HepG2 (cell line): ENCODE measurements around the gene LYPD1. TPM values are rescaled to one million over a fixed set of nuclear protein-coding genes. Genes with fewer than 3 reads are reported as not detected.

ENCODE experiments used
- ATAC-seq: fragments of 200-7000 bp; cut with Tn5 transposase; 3 replicates; pipeline ENCODE4 v1.9.1; 2020; ENCODE audit warnings: mild to moderate bottlenecking, moderate library complexity
- BruUV-seq: library from RNA; stranded (reverse); fragments of 400-500 nt; replicated peaks from 2 replicates; lab custom pipeline; 2021; lab: Mats Ljungman, UMichigan
- CTCF ChIA-PET: fragments of 300-600 bp; formaldehyde crosslinking; extraction: SDS; loops from one replicate; lab custom pipeline; 2021; ENCODE audit warnings: low total read pairs, inconsistent platforms, low intra/inter-chr PET ratio; lab: Yijun Ruan, JAX
- POLR2A ChIA-PET: fragments of 350-600 bp; sonication (Branson Sonifier 250); formaldehyde crosslinking; loops from one replicate; lab custom pipeline; 2020; ENCODE audit warnings: antibody characterized with exemption, inconsistent platforms; lab: Yijun Ruan, JAX
- DNase-seq: peaks from one replicate; pipeline ENCODE4 v3.0.0-alpha.2; 2015; ENCODE audit warnings: low spot score
- FAIRE-seq: peaks from 3 replicates; lab custom pipeline; 2011; peaks lifted over from hg19 to GRCh38; lab: Jason Lieb, UNC
- H2AFZ ChIP-seq: one replicate; pipeline ENCODE4 v1.6.1; 2011; ENCODE audit warnings: low read length, inconsistent platforms
- H3K27ac ChIP-seq: fragments of 300-600 bp; 3 replicates; pipeline ENCODE4 v1.8.0; 2011; ENCODE audit warnings: mixed run types, mild to moderate bottlenecking, mixed read lengths, low read length, inconsistent platforms; ENCODE audit not compliant: insufficient read depth; ENCODE audit errors: extremely low read length
- H3K27me3 ChIP-seq, 2 experiments: fragments of 200-600 bp in 1 of 2; 2 replicates in 1 of 2; 3 replicates in 1 of 2; pipeline versions ENCODE4 v1.6.0 to v1.8.0; 2011; ENCODE audit warnings: low read length in 2 of 2, mild to moderate bottlenecking in 2 of 2, moderate library complexity in 2 of 2, inconsistent platforms in 1 of 2; ENCODE audit not compliant: insufficient read depth in 2 of 2, control insufficient read depth in 1 of 2
- H3K36me3 ChIP-seq, 2 experiments: fragments of 200-600 bp in 1 of 2; replicated peaks in 1 of 2; 2 replicates in 1 of 2; 3 replicates in 1 of 2; pipeline versions ENCODE4 v1.5.1 to v1.8.0; 2011; ENCODE audit warnings: low read length in 2 of 2, inconsistent platforms in 1 of 2; ENCODE audit not compliant: insufficient read depth in 2 of 2, control insufficient read depth in 1 of 2
- H3K4me1 ChIP-seq: 2 replicates; pipeline ENCODE4 v1.5.1; 2012; ENCODE audit warnings: low read length, inconsistent platforms; ENCODE audit not compliant: insufficient read depth
- H3K4me2 ChIP-seq: 2 replicates; pipeline ENCODE4 v1.6.0; 2011; ENCODE audit warnings: low read depth, low read length, inconsistent platforms
- H3K4me3 ChIP-seq, 3 experiments: fragments of 200-600 bp in 1 of 3; sonication (generic), shearing (Covaris generic) in 1 of 3; replicated peaks in 1 of 3; 2 replicates each; pipeline ENCODE4 v1.5.1; 2011 to 2016; ENCODE audit warnings: low read length in 3 of 3, inconsistent platforms in 2 of 3, low read depth in 2 of 3, mild to moderate bottlenecking in 2 of 3, control low read depth in 1 of 3, mixed read lengths in 1 of 3; ENCODE audit not compliant: insufficient read depth in 1 of 3
- H3K79me2 ChIP-seq: one replicate; pipeline ENCODE4 v1.6.1; 2011; ENCODE audit warnings: low read length, inconsistent platforms; ENCODE audit not compliant: insufficient read depth
- H3K9ac ChIP-seq: 2 replicates; pipeline ENCODE4 v1.6.0; 2011; ENCODE audit warnings: mild to moderate bottlenecking, low read depth, low read length, inconsistent platforms; ENCODE audit not compliant: insufficient read depth
- H3K9me3 ChIP-seq: 2 replicates; pipeline ENCODE4 v1.5.1; 2012; ENCODE audit warnings: mild to moderate bottlenecking, low read length
- H4K20me1 ChIP-seq: 2 replicates; pipeline ENCODE4 v1.6.0; 2011; ENCODE audit warnings: inconsistent platforms, mild to moderate bottlenecking, low read length, moderate library complexity; ENCODE audit not compliant: insufficient read depth
- CHD2 ChIP-seq: IDR thresholded peaks from 2 replicates; pipeline ENCODE4 v1.6.1; 2011; ENCODE audit warnings: low read depth, low read length, improper control_type of control experiment
- GTF3A ChIP-seq: sonication (generic); formaldehyde crosslinking; conservative IDR thresholded peaks from 2 replicates; pipeline ENCODE4 v1.4.0; 2020; ENCODE audit warnings: mild to moderate bottlenecking, missing genetic modification reagents
- ISX ChIP-seq: sonication (generic); formaldehyde crosslinking; conservative IDR thresholded peaks from 2 replicates; pipeline ENCODE4 v1.5.0; 2020; ENCODE audit warnings: missing genetic modification reagents
- MAZ ChIP-seq, 2 experiments: sonication (generic) in 1 of 2; formaldehyde crosslinking in 1 of 2; IDR thresholded peaks; 2 replicates each; pipeline versions ENCODE4 v1.5.0 to v1.6.1; 2012 to 2020; ENCODE audit warnings: low read depth in 2 of 2, mild to moderate bottlenecking in 2 of 2, borderline replicate concordance in 1 of 2, improper control_type of control experiment in 1 of 2, low read length in 1 of 2, missing genetic modification reagents in 1 of 2, moderate library complexity in 1 of 2
- PITX1 ChIP-seq: sonication (generic); formaldehyde crosslinking; IDR thresholded peaks from 2 replicates; pipeline ENCODE4 v1.5.1; 2020; ENCODE audit warnings: mild to moderate bottlenecking, missing genetic modification reagents
- TMF1 ChIP-seq: sonication (generic); formaldehyde crosslinking; IDR thresholded peaks from 2 replicates; pipeline ENCODE4 v1.8.1; 2022; ENCODE audit warnings: low read depth, missing genetic modification reagents
- ZNF598 ChIP-seq: sonication (generic); formaldehyde crosslinking; IDR thresholded peaks from 2 replicates; pipeline ENCODE4 v1.5.1; 2020; ENCODE audit warnings: mild to moderate bottlenecking, missing genetic modification reagents, borderline replicate concordance
- ZNF850 ChIP-seq: sonication (generic); formaldehyde crosslinking; conservative IDR thresholded peaks from 2 replicates; pipeline ENCODE4 v1.9.0; 2021; ENCODE audit warnings: mild to moderate bottlenecking, missing genetic modification reagents
- WGBS: methylation state at CpG from one replicate; pipeline ENCODE4 v1.1.6; 2017; ENCODE audit warnings: low lambda C conversion rate; 5-methylcytosine and 5-hydroxymethylcytosine counted together
- in situ Hi-C: cut with HindIII; loops from 2 replicates; pipeline ENCODE4 v1.10.0; 2017; ENCODE audit warnings: low pct_unique_long_range_greater_than_20kb; ENCODE audit not compliant: extremely low pct_ligation_motif_present
- intact Hi-C: fragments of 100-400 bp; cut with micrococcal nuclease; formaldehyde crosslinking; loops from one replicate; pipeline ENCODE4 v1.10.0; 2022; ENCODE audit not compliant: unreplicated experiment
- polyA plus RNA-seq, 8 experiments: library from polyadenylated mRNA; depleted of rRNA in 3 of 8; stranded (reverse) in 7 of 8; unstranded in 1 of 8; fragments of >200 nt; fragmentation: Illumina TruSeq in 4 of 8; extraction: Trizol in 4 of 8; gene quantifications; 2 replicates each; pipeline versions ENCODE4 v1.2.1 to v1.2.3, GENCODE V29; 2011 to 2016; ENCODE audit warnings: low read depth in 4 of 8, missing spikeins in 1 of 8, mixed read lengths in 1 of 8; ENCODE audit not compliant: insufficient read depth in 1 of 8
- total RNA-seq, 5 experiments: library from RNA; depleted of rRNA; stranded (reverse); fragments of >200 nt; fragmentation: Illumina TruSeq; extraction: Trizol; gene quantifications; 2 replicates each; pipeline ENCODE4 v1.2.3, GENCODE V29; 2016; ENCODE audit warnings: low read depth in 1 of 5
- TF ChIP-seq, protein P1 (sequence below): sonication (generic); formaldehyde crosslinking; IDR thresholded peaks from 2 replicates; pipeline ENCODE4 v1.5.0; 2020; ENCODE audit warnings: mild to moderate bottlenecking, missing genetic modification reagents, borderline replicate concordance

Gene LYPD1
- total and polyA plus RNA-seq, 2 of the 13 experiments (the other 11 are each of a cell fraction or from before 2014, with no cell fraction given), result not detected

- in situ Hi-C loops (no loop called here), intact Hi-C loops (no loop called here)
- 17% methylated on average over 8 of the region's 8 CpGs for WGBS
- H3K36me3 ChIP-seq, result no peaks in the 10 kb centered on the region
- H3K9me3 ChIP-seq, result no peaks in the 10 kb centered on the region
- H3K4me2 ChIP-seq, result no peak overlapping the region
- H3K79me2 ChIP-seq, result no peaks in the 10 kb centered on the region
- no peaks in the 10 kb centered on the region for H3K27me3 ChIP-seq
- no peaks in the 10 kb centered on the region for H4K20me1 ChIP-seq
- H3K4me1 ChIP-seq, result peaks cover 8% of the 10 kb centered on the region; the same call in 1 of the 2 replicates
- no peak for ATAC-seq
- no peak overlapping the region for H3K9ac ChIP-seq
- TF ChIP-seq GTF3A (no peak), MAZ (IDR thresholded peaks at IDR 0.05; ENCODE audit: borderline replicate concordance, low read depth, low read length) (no peak), MAZ (CRISPR knock-in tag; IDR thresholded peaks at IDR 0.05; ENCODE audit: low read depth) (no peak), ZNF598 (CRISPR knock-in tag) (no peak), PITX1 (CRISPR knock-in tag) (no peak), CHD2 (no peak), TMF1 (no peak), ZNF850 (no peak), ISX (CRISPR knock-in tag) (no peak)
- TF ChIP-seq, protein P1, sequence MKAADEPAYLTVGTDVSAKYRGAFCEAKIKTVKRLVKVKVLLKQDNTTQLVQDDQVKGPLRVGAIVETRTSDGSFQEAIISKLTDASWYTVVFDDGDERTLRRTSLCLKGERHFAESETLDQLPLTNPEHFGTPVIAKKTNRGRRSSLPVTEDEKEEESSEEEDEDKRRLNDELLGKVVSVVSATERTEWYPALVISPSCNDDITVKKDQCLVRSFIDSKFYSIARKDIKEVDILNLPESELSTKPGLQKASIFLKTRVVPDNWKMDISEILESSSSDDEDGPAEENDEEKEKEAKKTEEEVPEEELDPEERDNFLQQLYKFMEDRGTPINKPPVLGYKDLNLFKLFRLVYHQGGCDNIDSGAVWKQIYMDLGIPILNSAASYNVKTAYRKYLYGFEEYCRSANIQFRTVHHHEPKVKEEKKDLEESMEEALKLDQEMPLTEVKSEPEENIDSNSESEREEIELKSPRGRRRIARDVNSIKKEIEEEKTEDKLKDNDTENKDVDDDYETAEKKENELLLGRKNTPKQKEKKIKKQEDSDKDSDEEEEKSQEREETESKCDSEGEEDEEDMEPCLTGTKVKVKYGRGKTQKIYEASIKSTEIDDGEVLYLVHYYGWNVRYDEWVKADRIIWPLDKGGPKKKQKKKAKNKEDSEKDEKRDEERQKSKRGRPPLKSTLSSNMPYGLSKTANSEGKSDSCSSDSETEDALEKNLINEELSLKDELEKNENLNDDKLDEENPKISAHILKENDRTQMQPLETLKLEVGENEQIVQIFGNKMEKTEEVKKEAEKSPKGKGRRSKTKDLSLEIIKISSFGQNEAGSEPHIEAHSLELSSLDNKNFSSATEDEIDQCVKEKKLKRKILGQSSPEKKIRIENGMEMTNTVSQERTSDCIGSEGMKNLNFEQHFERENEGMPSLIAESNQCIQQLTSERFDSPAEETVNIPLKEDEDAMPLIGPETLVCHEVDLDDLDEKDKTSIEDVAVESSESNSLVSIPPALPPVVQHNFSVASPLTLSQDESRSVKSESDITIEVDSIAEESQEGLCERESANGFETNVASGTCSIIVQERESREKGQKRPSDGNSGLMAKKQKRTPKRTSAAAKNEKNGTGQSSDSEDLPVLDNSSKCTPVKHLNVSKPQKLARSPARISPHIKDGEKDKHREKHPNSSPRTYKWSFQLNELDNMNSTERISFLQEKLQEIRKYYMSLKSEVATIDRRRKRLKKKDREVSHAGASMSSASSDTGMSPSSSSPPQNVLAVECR (CRISPR knock-in tag), result no peak
- no peak overlapping the region for H3K4me3 ChIP-seq
- CTCF ChIA-PET, result no interaction called here
- no peak for DNase-seq
- no peak for FAIRE-seq
- H3K27ac ChIP-seq, result no peak overlapping the region
- no peak overlapping the region for H2AFZ ChIP-seq
- BruUV-seq, result no TSS peak
- POLR2A ChIA-PET, result no interaction called here
These were observed 23.4 kb downstream of the LYPD1 start for GRCh38 chr2:132646540-132647108.
